BJ (cell line): ENCODE data around the gene RHOBTB3. TPM values are rescaled to one million over a fixed set of nuclear protein-coding genes. Genes with fewer than 3 reads are reported as not detected.

ENCODE experiments used
- CTCF ChIA-PET: fragments of 350-600 bp; formaldehyde crosslinking; extraction: SDS; loops from one replicate; lab custom pipeline; 2021; ENCODE audit warnings: antibody characterized with exemption, inconsistent platforms; lab: Yijun Ruan, JAX
- POLR2A ChIA-PET: fragments of 300-600 bp; sonication (Branson Sonifier 250); formaldehyde crosslinking; extraction: SDS; loops from one replicate; lab custom pipeline; 2021; ENCODE audit warnings: antibody characterized with exemption; lab: Charles Lee
- DNase-seq: peaks from one replicate; pipeline ENCODE4 v3.0.0-alpha.2; 2011; ENCODE audit warnings: low read depth
- H3K27me3 ChIP-seq: 2 replicates; pipeline ENCODE4 v1.6.0; 2011; ENCODE audit warnings: low read length; ENCODE audit not compliant: control insufficient read depth, insufficient read depth
- H3K36me3 ChIP-seq: 2 replicates; pipeline ENCODE4 v1.5.1; 2011; ENCODE audit warnings: low read length; ENCODE audit not compliant: control insufficient read depth, insufficient read depth
- H3K4me3 ChIP-seq: 2 replicates; pipeline ENCODE4 v1.5.1; 2011; ENCODE audit warnings: low read depth, mild to moderate bottlenecking, control low read depth, low read length
- CTCF ChIP-seq: IDR thresholded peaks from 2 replicates; pipeline ENCODE4 v1.5.1; 2011; ENCODE audit warnings: low read depth, mild to moderate bottlenecking, control low read depth, inconsistent platforms, low read length, moderate library complexity; ENCODE audit not compliant: insufficient read depth
- polyA plus RNA-seq: library from polyadenylated mRNA; depleted of rRNA; stranded (reverse); fragments of >200 nt; gene quantifications from 2 replicates; pipeline ENCODE4 v1.2.3, GENCODE V29; 2011

RHOBTB3 gene
- polyA plus RNA-seq, 1 experiment: 320 TPM

- no peak for DNase-seq
- CTCF ChIA-PET: interaction anchor here (1.0 kb wide), 1 partner anchor 34 kb away, joined by 4 read pairs; no protein-coding TSS in a partner anchor
- H3K27me3 ChIP-seq: no peaks in the 10 kb centered on the region
- no peak overlapping the region for H3K4me3 ChIP-seq
- no peak for TF ChIP-seq CTCF
- POLR2A ChIA-PET: no interaction called here
- H3K36me3 ChIP-seq: peaks cover 5% of the 10 kb centered on the region
Measured at GRCh38 chr5:95815155-95815729, 84.1 kb downstream of the RHOBTB3 start.

GRCh38 chr5:95816341-95816740 is 85.2 kb downstream of the RHOBTB3 start:
- CTCF ChIA-PET: interaction anchor here (1.0 to 1.8 kb wide), 2 partner anchors 30 to 35 kb away, joined by 4 read pairs; no protein-coding TSS in a partner anchor
- TF ChIP-seq CTCF: no peak

GRCh38 chr5:95816776-95817175 is 85.6 kb downstream of the RHOBTB3 start:
- no peak for TF ChIP-seq CTCF
- ChIA-PET POLR2A (no interaction called here), CTCF (interaction anchor here (1.8 kb wide), 1 partner anchor 30 kb away, joined by 4 read pairs; no protein-coding TSS in a partner anchor)

More at GRCh38 chr5:95816341-95816740, 85.2 kb downstream of the RHOBTB3 start:
- POLR2A ChIA-PET: no interaction called here
- DNase-seq: no peak
- Histone ChIP-seq H3K27me3 (no peaks in the 10 kb centered on the region), H3K4me3 (no peak overlapping the region), H3K36me3 (peaks cover 5% of the 10 kb centered on the region)

GRCh38 chr5:95817430-95817829 is 86.3 kb downstream of the RHOBTB3 start:
- H3K27me3 ChIP-seq: no peaks in the 10 kb centered on the region
- no peak overlapping the region for H3K4me3 ChIP-seq
- peaks cover 5% of the 10 kb centered on the region for H3K36me3 ChIP-seq
- no peak for TF ChIP-seq CTCF
- DNase-seq: peak; percentile 74
- ChIA-PET CTCF (interaction anchor here (0.6 to 1.8 kb wide), 3 partner anchors 29 to 578 kb away, joined by 3 to 4 read pairs (median 3); no protein-coding TSS in a partner anchor), POLR2A (no interaction called here)

More at GRCh38 chr5:95816776-95817175, 85.6 kb downstream of the RHOBTB3 start:
- H3K4me3 ChIP-seq: no peak overlapping the region
- no peak for DNase-seq
- H3K36me3 ChIP-seq: peaks cover 5% of the 10 kb centered on the region
- H3K27me3 ChIP-seq: no peaks in the 10 kb centered on the region
